Stimulated activated CD4-positive, alpha-beta T cell treated with anti-CD3 and anti-CD28 coated beads, Interleukin-15, amount 100 ng/mL, for 1 hour (primary cell): Measurements from ENCODE around the gene INSYN2B.
"Not testable (repeated sequence)": the region's sequence is repeated elsewhere in the genome, so short reads cannot be mapped to it uniquely, and the experiment has no call there.

Experiments
- DNase-seq, 2 donors: peaks; one replicate each; pipeline ENCODE4 v3.0.0-alpha.2; 2020; ENCODE audit warnings: low read depth in 1 of 2, low spot score in 1 of 2

The INSYN2B gene

GRCh38 chr5:169856571-169856970 lies 123.7 kb downstream of the INSYN2B start:
- no peak for DNase-seq

GRCh38 chr5:169851321-169851850 lies 128.9 kb downstream of the INSYN2B start:
- DNase-seq, result no peak

- DNase-seq, result no peak
These were observed 129.9 kb downstream of the INSYN2B start for GRCh38 chr5:169850409-169850808.

GRCh38 chr5:169848792-169849191 lies 131.5 kb downstream of the INSYN2B start:
- no peak for DNase-seq

GRCh38 chr5:169848271-169848670 lies 132.0 kb downstream of the INSYN2B start:
- DNase-seq, result no peak

- DNase-seq, result no peak
These were observed 132.8 kb downstream of the INSYN2B start for GRCh38 chr5:169847519-169847918.

GRCh38 chr5:169842699-169843098 lies 137.6 kb downstream of the INSYN2B start:
- no peak for DNase-seq

GRCh38 chr5:169840405-169840804 lies 139.9 kb downstream of the INSYN2B start:
- DNase-seq, result no peak

- DNase-seq, result no peak
These were observed 141.6 kb downstream of the INSYN2B start for GRCh38 chr5:169838688-169839087.

- no peak for DNase-seq
These were observed 142.6 kb downstream of the INSYN2B start for GRCh38 chr5:169837686-169838085.

GRCh38 chr5:169836835-169837536 lies 143.3 kb downstream of the INSYN2B start:
- no peak for DNase-seq

GRCh38 chr5:169834540-169834939 lies 145.8 kb downstream of the INSYN2B start:
- not testable (repeated sequence) for DNase-seq

GRCh38 chr5:169833681-169834292 lies 146.5 kb downstream of the INSYN2B start:
- DNase-seq, result not testable (repeated sequence)

GRCh38 chr5:169832845-169833244 lies 147.4 kb downstream of the INSYN2B start:
- DNase-seq, result no peak

- no peak for DNase-seq
These were observed 148.0 kb downstream of the INSYN2B start for GRCh38 chr5:169832304-169832703.

GRCh38 chr5:169831331-169831730 lies 149.0 kb downstream of the INSYN2B start:
- DNase-seq, result no peak

GRCh38 chr5:169828385-169828784 lies 151.9 kb downstream of the INSYN2B start:
- no peak for DNase-seq

- DNase-seq, result no peak
These were observed 152.5 kb downstream of the INSYN2B start for GRCh38 chr5:169827769-169828168.

GRCh38 chr5:169826618-169827017 lies 153.7 kb downstream of the INSYN2B start:
- no peak for DNase-seq

GRCh38 chr5:169817031-169817430 lies 163.3 kb downstream of the INSYN2B start:
- no peak for DNase-seq

- DNase-seq, result no peak
These were observed 165.8 kb downstream of the INSYN2B start for GRCh38 chr5:169814522-169814921.
